Mammary epithelial cell (primary cell): ENCODE results near the gene TMEM132D.

Experiments
- CTCF ChIP-seq, 2 donors: IDR thresholded peaks in 1 of 2; conservative IDR thresholded peaks in 1 of 2; 2 replicates each; pipeline ENCODE4 v1.5.1; 2011 to 2012; ENCODE audit warnings: inconsistent platforms in 2 of 2, low read length in 2 of 2, mild to moderate bottlenecking in 2 of 2, control low read depth in 1 of 2, low read depth in 1 of 2; ENCODE audit not compliant: insufficient read depth in 1 of 2; ENCODE audit errors: extremely low read depth in 1 of 2
- EZH2 ChIP-seq: IDR thresholded peaks from 2 replicates; pipeline ENCODE4 v1.6.1; 2012; ENCODE audit warnings: low read length, inconsistent platforms, borderline replicate concordance

GRCh38 chr12:129592449-129592848 is 311.4 kb downstream of the TMEM132D start:
- TF ChIP-seq CTCF (conservative IDR thresholded peaks at IDR 0.05 in 1 of 2, IDR thresholded peaks at IDR 0.05 in 1 of 2; ENCODE audit: extremely low read depth in 1 of 2, insufficient read depth in 1 of 2, low read depth in 1 of 2, low read length in 2 of 2) (no peak), EZH2 (no peak)
